GM19240 (cell line): Measurements from ENCODE around the gene TPM2.

Source experiments
- DNase-seq: peaks from one replicate; pipeline ENCODE4 v3.0.0; 2011; ENCODE audit warnings: low spot score; ENCODE audit not compliant: insufficient read length

Gene TPM2

GRCh38 chr9:35696520-35697215 lies 6.9 kb upstream of the TPM2 start:
- peak; percentile 84 for DNase-seq

- no peak for DNase-seq
Measured at GRCh38 chr9:35695943-35696401, 6.2 kb upstream of the TPM2 start.

- no peak for DNase-seq
Measured at GRCh38 chr9:35691757-35692301, 2.1 kb upstream of the TPM2 start.

- DNase-seq = no peak
Measured at GRCh38 chr9:35691334-35691650, 1.6 kb upstream of the TPM2 start.

GRCh38 chr9:35690614-35691333 lies 1.0 kb upstream of the TPM2 start:
- no peak for DNase-seq

GRCh38 chr9:35690294-35690613 lies 529 bp upstream of the TPM2 start:
- no peak for DNase-seq

- DNase-seq = no peak
Measured at GRCh38 chr9:35688558-35689541, 875 bp downstream of the TPM2 start.

GRCh38 chr9:35687972-35688557 lies 1.7 kb downstream of the TPM2 start:
- DNase-seq = no peak

GRCh38 chr9:35687306-35687705 lies 2.4 kb downstream of the TPM2 start:
- no peak for DNase-seq

- DNase-seq = no peak
Measured at GRCh38 chr9:35686222-35687203, 3.2 kb downstream of the TPM2 start.

GRCh38 chr9:35685506-35685905 lies 4.2 kb downstream of the TPM2 start:
- no peak for DNase-seq

GRCh38 chr9:35684921-35685320 lies 4.8 kb downstream of the TPM2 start:
- DNase-seq = no peak

- DNase-seq = no peak
Measured at GRCh38 chr9:35683323-35683722, 6.4 kb downstream of the TPM2 start.

GRCh38 chr9:35682520-35683315 lies 7.0 kb downstream of the TPM2 start:
- no peak for DNase-seq

GRCh38 chr9:35682051-35682450 lies 7.7 kb downstream of the TPM2 start:
- DNase-seq = no peak

GRCh38 chr9:35681341-35682002 lies 8.3 kb downstream of the TPM2 start:
- no peak for DNase-seq

GRCh38 chr9:35680331-35681105 lies 9.2 kb downstream of the TPM2 start:
- DNase-seq = peak; percentile 55

GRCh38 chr9:35679766-35680330 lies 9.9 kb downstream of the TPM2 start:
- DNase-seq = no peak
